NB4 (cell line): ENCODE measurements around the gene NLRP3.
A peak's percentile ranks its signal among the peaks of the same experiment; 100 is the strongest.
"Not testable (repeated sequence)": the region's sequence is repeated elsewhere in the genome, so short reads cannot be mapped to it uniquely, and the experiment has no call there.

Experiments used
- DNase-seq: peaks from one replicate; pipeline ENCODE4 v3.0.0; 2010; ENCODE audit warnings: low read depth
- H3K4me3 ChIP-seq: one replicate; pipeline ENCODE4 v1.5.1; 2011; ENCODE audit warnings: mild to moderate bottlenecking, low read depth, low read length, moderate library complexity
- MYC ChIP-seq: IDR thresholded peaks from 2 replicates; pipeline ENCODE4 v1.6.1; 2011; ENCODE audit warnings: low read depth, low read length
- POLR2A ChIP-seq: IDR thresholded peaks from 2 replicates; pipeline ENCODE4 v1.6.1; 2011; ENCODE audit warnings: mild to moderate bottlenecking; ENCODE audit not compliant: insufficient read length; ENCODE audit errors: extremely low read depth
- TF ChIP-seq, protein P1 (sequence below): IDR thresholded peaks from one replicate; pipeline ENCODE4 v1.5.1; 2012; ENCODE audit warnings: low read depth, low read length
- TF ChIP-seq, protein P2 (sequence below): IDR thresholded peaks from 2 replicates; pipeline ENCODE4 v1.6.1; 2011; ENCODE audit warnings: low read depth, low read length

The NLRP3 gene

DNA sequence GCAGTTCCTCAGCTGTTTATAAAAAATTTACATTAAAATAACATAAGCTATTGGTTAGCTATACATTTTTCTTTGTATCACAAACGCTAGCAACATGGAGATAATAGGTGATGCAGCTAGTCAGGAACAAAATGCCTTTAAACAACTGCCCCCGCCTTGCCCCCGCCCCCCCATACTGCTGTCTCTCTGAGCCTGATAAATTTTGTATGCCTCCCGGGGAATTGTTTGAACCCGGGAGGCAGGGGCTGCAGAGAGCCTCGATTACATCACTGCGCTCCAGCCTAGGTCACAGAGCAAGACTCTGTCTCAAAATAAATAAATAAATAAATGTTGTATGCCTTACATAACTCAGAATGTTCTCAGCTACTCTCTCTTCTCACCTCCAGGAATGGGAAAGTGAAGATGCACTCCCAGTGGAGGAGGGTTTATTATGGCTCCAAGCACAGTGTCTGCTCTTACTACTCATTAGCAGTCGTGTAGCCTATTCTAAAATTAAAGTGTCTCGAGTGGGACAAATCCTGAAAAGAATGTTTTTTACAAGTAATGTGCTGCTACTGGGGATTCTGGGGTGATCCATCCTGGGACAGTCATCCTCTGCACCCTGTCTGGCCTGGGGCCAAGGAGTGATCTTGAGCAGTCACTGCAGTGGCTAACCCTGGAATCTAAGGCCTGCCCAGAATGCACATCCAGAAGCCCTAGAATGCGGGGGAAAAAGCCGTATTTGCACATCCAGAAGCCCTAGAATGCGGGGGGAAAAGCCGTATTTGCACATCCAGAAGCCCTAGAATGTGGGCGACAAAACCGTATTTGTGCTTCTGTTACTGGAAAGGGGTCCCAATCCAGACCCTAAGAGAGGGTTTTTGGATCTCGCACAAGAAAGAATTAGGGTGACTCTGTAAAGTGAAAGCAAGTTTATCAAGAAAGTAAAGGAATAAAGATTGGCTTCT is 44.9 kb upstream of the NLRP3 start:
- no peak for DNase-seq
- no peak overlapping the region for H3K4me3 ChIP-seq
- TF ChIP-seq, protein P1, sequence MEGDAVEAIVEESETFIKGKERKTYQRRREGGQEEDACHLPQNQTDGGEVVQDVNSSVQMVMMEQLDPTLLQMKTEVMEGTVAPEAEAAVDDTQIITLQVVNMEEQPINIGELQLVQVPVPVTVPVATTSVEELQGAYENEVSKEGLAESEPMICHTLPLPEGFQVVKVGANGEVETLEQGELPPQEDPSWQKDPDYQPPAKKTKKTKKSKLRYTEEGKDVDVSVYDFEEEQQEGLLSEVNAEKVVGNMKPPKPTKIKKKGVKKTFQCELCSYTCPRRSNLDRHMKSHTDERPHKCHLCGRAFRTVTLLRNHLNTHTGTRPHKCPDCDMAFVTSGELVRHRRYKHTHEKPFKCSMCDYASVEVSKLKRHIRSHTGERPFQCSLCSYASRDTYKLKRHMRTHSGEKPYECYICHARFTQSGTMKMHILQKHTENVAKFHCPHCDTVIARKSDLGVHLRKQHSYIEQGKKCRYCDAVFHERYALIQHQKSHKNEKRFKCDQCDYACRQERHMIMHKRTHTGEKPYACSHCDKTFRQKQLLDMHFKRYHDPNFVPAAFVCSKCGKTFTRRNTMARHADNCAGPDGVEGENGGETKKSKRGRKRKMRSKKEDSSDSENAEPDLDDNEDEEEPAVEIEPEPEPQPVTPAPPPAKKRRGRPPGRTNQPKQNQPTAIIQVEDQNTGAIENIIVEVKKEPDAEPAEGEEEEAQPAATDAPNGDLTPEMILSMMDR, result no peak
- TF ChIP-seq MYC (no peak), POLR2A (no peak)
- TF ChIP-seq, protein P2, sequence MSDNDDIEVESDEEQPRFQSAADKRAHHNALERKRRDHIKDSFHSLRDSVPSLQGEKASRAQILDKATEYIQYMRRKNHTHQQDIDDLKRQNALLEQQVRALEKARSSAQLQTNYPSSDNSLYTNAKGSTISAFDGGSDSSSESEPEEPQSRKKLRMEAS, result no peak

DNA sequence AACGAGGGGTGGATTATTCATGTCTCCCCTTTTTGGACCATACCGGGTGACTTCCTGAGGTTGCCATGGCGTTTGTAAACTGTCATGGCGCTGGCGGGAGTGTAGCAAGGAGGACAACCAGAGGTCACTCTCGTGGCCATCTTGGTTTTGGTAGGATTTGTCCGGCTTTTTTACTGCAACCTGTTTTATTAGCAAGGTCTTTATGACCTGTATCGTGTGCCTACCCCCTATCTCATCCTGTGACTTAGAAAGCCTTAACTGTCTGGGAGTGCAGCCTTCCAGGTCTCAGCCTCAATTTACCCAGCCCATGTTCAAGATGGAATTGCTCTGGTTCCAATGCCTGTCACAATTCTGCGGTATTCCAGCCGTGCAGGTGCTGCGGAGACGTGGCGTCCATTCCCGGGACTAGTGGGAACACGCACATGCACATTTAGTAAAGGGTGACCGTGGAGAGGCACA is 44.1 kb upstream of the NLRP3 start:
- H3K4me3 ChIP-seq, result no peak overlapping the region
- TF ChIP-seq MYC, result no peak
- TF ChIP-seq, protein P2, result no peak
- TF ChIP-seq, protein P1, result no peak
- DNase-seq, result no peak

DNA sequence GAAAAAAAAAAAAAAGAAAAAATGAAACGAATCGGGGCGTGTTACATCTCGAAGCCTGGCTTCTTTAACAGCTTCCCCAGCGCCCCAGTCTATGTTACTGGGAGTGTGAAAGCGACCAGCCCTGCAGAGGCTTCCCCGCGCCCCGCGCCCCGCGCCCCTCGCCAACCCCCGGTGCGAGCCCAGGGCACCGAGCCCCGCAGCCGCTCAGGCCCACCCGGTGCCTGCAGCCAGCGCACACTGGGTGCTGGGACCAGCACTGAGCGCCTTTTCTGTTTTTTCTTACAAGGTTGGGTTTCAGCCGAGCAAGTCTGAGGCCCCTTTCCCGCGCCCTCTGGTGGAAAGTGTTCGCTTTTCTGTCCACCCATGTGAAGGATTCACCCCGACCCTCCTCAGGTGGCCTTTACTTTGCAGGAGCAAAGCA is 42.2 kb upstream of the NLRP3 start:
- H3K4me3 ChIP-seq, result no peak overlapping the region
- TF ChIP-seq, protein P1, result peak; percentile 35
- TF ChIP-seq MYC (no peak), POLR2A (no peak)
- TF ChIP-seq, protein P2, result no peak
- DNase-seq, result peak; percentile 66

DNA sequence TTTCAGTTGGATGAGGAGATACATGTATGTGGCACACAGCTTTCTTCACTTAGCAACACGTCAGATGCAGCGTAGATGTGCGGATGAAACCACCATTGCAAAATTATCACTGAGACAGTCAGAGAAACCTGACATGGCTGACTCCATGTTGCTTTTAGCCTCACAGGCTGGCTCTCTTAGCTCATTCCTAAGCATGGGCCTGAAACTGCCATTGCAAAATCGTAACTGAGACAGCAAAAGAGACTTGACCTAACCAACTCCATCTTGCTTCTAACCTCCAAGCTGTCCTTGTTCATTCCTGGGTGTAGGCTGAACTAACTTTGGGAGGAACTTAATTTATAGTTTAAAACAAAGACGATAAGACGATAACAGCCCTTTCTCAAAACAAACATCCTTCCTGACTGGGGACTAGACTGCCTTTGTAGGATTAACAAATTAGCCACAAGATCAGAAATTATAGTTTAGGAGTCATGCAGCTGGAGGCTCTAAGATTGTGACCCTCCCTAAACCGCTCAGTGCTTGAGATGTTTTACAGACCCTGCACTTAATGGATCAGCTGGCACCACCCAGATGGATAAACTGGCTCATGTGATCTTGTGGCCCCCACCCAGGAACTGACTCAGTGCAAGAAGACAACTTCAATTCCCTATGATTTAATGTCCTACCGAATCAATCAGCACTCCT is 41.2 kb upstream of the NLRP3 start:
- H3K4me3 ChIP-seq, DNase-seq: not testable (repeated sequence)

DNA sequence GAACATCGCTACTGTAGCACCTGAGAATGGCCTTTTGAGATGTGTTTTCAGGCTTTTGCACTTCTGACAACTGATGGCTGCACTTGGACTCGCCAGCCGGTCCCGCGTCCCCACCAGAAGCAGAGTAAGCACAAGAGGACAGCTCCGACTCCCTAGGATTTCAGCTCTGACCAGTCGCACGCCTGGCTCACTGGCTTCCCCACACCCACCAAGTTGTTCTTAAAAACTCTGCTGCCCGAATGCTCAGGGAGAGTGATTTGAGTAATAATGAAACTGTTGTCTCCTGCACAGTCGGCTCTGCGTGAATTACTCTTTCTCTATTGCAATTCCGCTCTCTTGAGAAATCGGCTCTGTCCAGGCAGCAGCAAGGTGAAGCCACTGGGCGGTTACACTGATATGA is 40.2 kb upstream of the NLRP3 start:
- TF ChIP-seq POLR2A (no peak), MYC (no peak)
- TF ChIP-seq, protein P2, result no peak
- TF ChIP-seq, protein P1, result no peak
- H3K4me3 ChIP-seq, result no peak overlapping the region
- DNase-seq, result no peak

DNA sequence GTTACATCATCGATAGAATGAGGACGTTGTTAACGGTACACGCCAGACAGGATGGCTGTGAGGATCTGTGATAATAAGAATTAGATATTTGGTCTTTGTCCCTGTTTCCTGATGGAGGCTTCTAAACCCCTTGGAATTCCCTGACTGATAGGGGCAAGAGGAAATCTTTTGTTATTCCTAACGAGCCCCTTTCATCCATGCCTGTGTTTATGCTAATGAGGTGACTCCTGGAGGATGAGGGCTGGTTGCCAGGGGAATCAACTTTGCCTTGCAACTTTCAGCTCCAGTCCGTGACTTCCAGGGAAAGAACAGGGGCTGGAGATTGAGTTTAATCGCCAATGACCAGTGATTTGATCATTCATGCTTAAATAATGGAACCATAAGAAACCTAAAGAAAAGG is 39.3 kb upstream of the NLRP3 start:
- no peak for DNase-seq
- no peak overlapping the region for H3K4me3 ChIP-seq
- TF ChIP-seq MYC (no peak), POLR2A (no peak)
- TF ChIP-seq, protein P2, result no peak
- TF ChIP-seq, protein P1, result no peak

DNA sequence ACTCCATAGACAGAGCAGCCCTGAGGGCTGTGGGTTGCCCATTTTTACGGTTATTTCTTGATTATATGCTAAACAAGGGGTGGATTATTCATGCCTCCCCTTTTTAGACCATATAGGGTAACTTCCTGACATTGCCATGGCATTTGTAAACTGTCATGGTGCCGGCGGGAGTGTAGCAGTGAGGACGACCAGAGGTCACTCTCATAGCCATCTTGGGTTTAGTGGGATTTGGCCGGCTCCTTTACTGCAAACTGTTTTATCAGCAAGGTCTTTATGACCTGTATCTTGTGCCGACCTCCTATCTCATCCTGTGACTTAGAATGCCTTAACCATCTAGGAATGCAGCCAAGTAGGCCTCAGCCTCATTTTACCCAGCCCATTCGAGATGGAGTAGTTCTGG is 38.3 kb upstream of the NLRP3 start:
- H3K4me3 ChIP-seq, DNase-seq: not testable (repeated sequence)
